ENCODE data around the gene FBRSL1.
"Not testable (repeated sequence)": the region's sequence is repeated elsewhere in the genome, so short reads cannot be mapped to it uniquely, and the experiment has no call there.

FBRSL1 gene

GRCh38 chr12:132471011-132471857, 18.7 kb upstream of the FBRSL1 start:
- no peak for DNase-seq (ENCODE audit: low spot score)
- in situ Hi-C loops (cut with MboI; ENCODE audit: low sequenced_read_pairs, unreplicated experiment), result no loop called here
- no peak for TF ChIP-seq CTCF (IDR thresholded peaks at IDR 0.05; ENCODE audit: borderline replicate concordance, control extremely low read depth, extremely low read depth, insufficient read depth, missing control alignments)

- in situ Hi-C loops (cut with MboI; ENCODE audit: low sequenced_read_pairs, unreplicated experiment), result no loop called here
- no peak for TF ChIP-seq CTCF (IDR thresholded peaks at IDR 0.05; ENCODE audit: borderline replicate concordance, control extremely low read depth, extremely low read depth, insufficient read depth, missing control alignments)
- DNase-seq (ENCODE audit: low spot score), result no peak
Measured at GRCh38 chr12:132471858-132472255, 18.1 kb upstream of the FBRSL1 start.

- no peak for DNase-seq (ENCODE audit: low spot score)
- no peak for TF ChIP-seq CTCF (IDR thresholded peaks at IDR 0.05; ENCODE audit: borderline replicate concordance, control extremely low read depth, extremely low read depth, insufficient read depth, missing control alignments)
- in situ Hi-C loops (cut with MboI; ENCODE audit: low sequenced_read_pairs, unreplicated experiment), result no loop called here
Measured at GRCh38 chr12:132472386-132472785, 17.6 kb upstream of the FBRSL1 start.

- DNase-seq (ENCODE audit: low spot score), result no peak
- no peak for TF ChIP-seq CTCF (IDR thresholded peaks at IDR 0.05; ENCODE audit: borderline replicate concordance, control extremely low read depth, extremely low read depth, insufficient read depth, missing control alignments)
- in situ Hi-C loops (cut with MboI; ENCODE audit: low sequenced_read_pairs, unreplicated experiment), result no loop called here
Measured at GRCh38 chr12:132474237-132474741, 15.7 kb upstream of the FBRSL1 start.

- DNase-seq (ENCODE audit: low spot score), result not testable (repeated sequence)
Measured at GRCh38 chr12:132474799-132475303, 15.1 kb upstream of the FBRSL1 start.

GRCh38 chr12:132475304-132476037, 14.5 kb upstream of the FBRSL1 start:
- no peak for TF ChIP-seq CTCF (IDR thresholded peaks at IDR 0.05; ENCODE audit: borderline replicate concordance, control extremely low read depth, extremely low read depth, insufficient read depth, missing control alignments)
- DNase-seq (ENCODE audit: low spot score), result no peak
- in situ Hi-C loops (cut with MboI; ENCODE audit: low sequenced_read_pairs, unreplicated experiment), result no loop called here

More at GRCh38 chr12:132474799-132475303, 15.1 kb upstream of the FBRSL1 start:
- in situ Hi-C loops (cut with MboI; ENCODE audit: low sequenced_read_pairs, unreplicated experiment), result not testable (repeated sequence)
